ENCODE data around the gene RFX7. TPM values are rescaled to one million over a fixed set of nuclear protein-coding genes. Genes with fewer than 3 reads are reported as not detected.

Gene RFX7
- total and polyA plus RNA-seq, 2 of the 8 experiments (the other 6 are each of a cell fraction or from before 2014, with no cell fraction given), result 10.4 to 40.9 TPM

DNA sequence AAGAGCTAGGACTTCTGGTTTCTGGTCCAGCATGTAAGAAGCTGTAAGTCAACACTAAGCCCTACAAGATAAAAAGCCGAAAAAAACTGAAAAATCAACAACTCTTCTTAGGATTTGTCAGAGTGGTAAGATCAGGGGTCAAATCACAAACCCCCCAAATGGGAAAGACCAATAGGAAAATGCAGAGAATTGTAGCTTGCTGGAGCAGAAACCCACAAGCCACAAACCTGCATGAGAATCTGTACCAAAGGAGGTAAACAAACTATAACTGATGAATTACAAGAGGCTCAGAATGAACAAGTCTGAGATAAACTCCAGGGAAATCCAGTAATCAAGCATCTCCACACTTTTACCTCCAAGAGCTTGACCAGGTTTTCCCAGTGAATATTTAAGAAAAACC, 36.0 kb downstream of the RFX7 start:
- Histone ChIP-seq H3K23ac (ENCODE audit: insufficient read length) (no peak overlapping the region), H3K27ac (ENCODE audit: low read depth, low read length) (no peak overlapping the region), H4K5ac (ENCODE audit: insufficient read length, low read depth, low read length) (no peak overlapping the region), H3K4me1 (replicated peaks in 1 of 4; ENCODE audit: control insufficient read depth in 3 of 4, insufficient read depth in 4 of 4, low read length in 3 of 4) (peaks cover 0 to 11% (median 4%) of the 10 kb centered on the region in 4 experiments; a peak in 4 of 7 replicates), H3K9me3 (ENCODE audit: insufficient read depth in 2 of 2, low read depth in 1 of 2, low read length in 1 of 2) (no peaks in the 10 kb centered on the region), H3K79me2 (ENCODE audit: control insufficient read depth in 1 of 2, insufficient read depth in 2 of 2, low read length in 2 of 2) (peaks cover 8 to 100% of the 10 kb centered on the region in 2 experiments; a peak in 3 of 4 replicates), H3K36me3 (ENCODE audit: control insufficient read depth in 2 of 4, insufficient read depth in 4 of 4, low read length in 3 of 4) (no peaks in the 10 kb centered on the region), H3K4me3 (ENCODE audit: extremely low read depth in 1 of 4, insufficient read depth in 2 of 4, low read depth in 3 of 4, low read length in 4 of 4) (no peak overlapping the region), H2AFZ (ENCODE audit: low read length) (no peak overlapping the region), H3K18ac (ENCODE audit: extremely low read depth, low read length) (no peak overlapping the region), H3K4ac (replicated peaks; ENCODE audit: insufficient read length, low read depth, low read length) (no peak overlapping the region), H4K91ac (replicated peaks; ENCODE audit: insufficient read length, low read length) (no peak overlapping the region), H2AK5ac (ENCODE audit: low read depth, low read length) (no peak overlapping the region), H2BK12ac (ENCODE audit: low read depth, low read length) (no peak overlapping the region), H2BK20ac (ENCODE audit: low read length) (no peak overlapping the region), H4K8ac (ENCODE audit: extremely low read depth, insufficient read depth, low read length) (no peak overlapping the region), H3K27me3 (replicated peaks in 1 of 4; ENCODE audit: control insufficient read depth in 3 of 4, extremely low read depth in 1 of 4, insufficient read depth in 3 of 4, low read length in 3 of 4) (no peaks in the 10 kb centered on the region), H4K20me1 (replicated peaks in 1 of 2; ENCODE audit: control insufficient read depth in 1 of 2, insufficient read depth in 2 of 2, low read length in 2 of 2) (peaks cover 0 to 3% of the 10 kb centered on the region in 2 experiments), H3K4me2 (ENCODE audit: insufficient read depth in 1 of 2, low read depth in 2 of 2, low read length in 2 of 2) (no peak overlapping the region), H2BK5ac (ENCODE audit: low read depth, low read length) (no peak overlapping the region), H2BK15ac (ENCODE audit: low read length) (no peak overlapping the region), H3K9ac (replicated peaks in 1 of 4; ENCODE audit: extremely low read depth in 1 of 4, low read depth in 3 of 4, low read length in 3 of 4) (no peak overlapping the region), H3K23me2 (ENCODE audit: low read depth, low read length) (no peaks in the 10 kb centered on the region), H3K14ac (ENCODE audit: insufficient read length) (no peak overlapping the region), H3K79me1 (ENCODE audit: low read depth, low read length) (no peaks in the 10 kb centered on the region; the same call in 1 of the 2 replicates), H2BK120ac (replicated peaks; ENCODE audit: low read depth, low read length) (no peak overlapping the region), H3K56ac (replicated peaks; ENCODE audit: insufficient read length, low read depth, low read length) (no peak overlapping the region)
- POLR2A ChIA-PET (ENCODE audit: partially characterized antibody), result no interaction called here
- DNase-seq (ENCODE audit: low read depth in 1 of 2, low spot score in 2 of 2) (no peak), FAIRE-seq (no peak)
- CTCF ChIA-PET (ENCODE audit: partially characterized antibody), result no interaction called here
- WGBS, 2 experiments (ENCODE audit: extremely low coverage in 1 of 2, insufficient coverage in 1 of 2, insufficient read length in 1 of 2, insufficient replicate concordance in 2 of 2, low coverage in 1 of 2, low lambda C conversion rate in 2 of 2, missing lambda C conversion rate in 1 of 2), result 94% methylated on average over 1 of the region's 1 CpG; no CpG with 5 or more reads in 1 of the 2 experiments
- TF ChIP-seq CREB1 (IDR thresholded peaks at IDR 0.05) (no peak), TAF1 (IDR thresholded peaks at IDR 0.05; ENCODE audit: low read depth, low read length) (no peak), HDAC6 (IDR thresholded peaks at IDR 0.05; ENCODE audit: low read depth, low read length) (no peak), TBP (IDR thresholded peaks at IDR 0.05; ENCODE audit: low read depth, low read length) (no peak), RFX5 (IDR thresholded peaks at IDR 0.05; ENCODE audit: borderline replicate concordance, low read depth, low read length) (no peak), KDM1A (IDR thresholded peaks at IDR 0.05; ENCODE audit: borderline replicate concordance, low read length) (no peak), RXRA (IDR thresholded peaks at IDR 0.05; ENCODE audit: insufficient read depth, low read depth, low read length) (no peak), CHD1 (IDR thresholded peaks at IDR 0.05; ENCODE audit: low read depth, low read length) (no peak), CEBPB (IDR thresholded peaks at IDR 0.05; ENCODE audit: low read depth, low read length) (no peak), JUND (IDR thresholded peaks at IDR 0.05; ENCODE audit: low read length) (no peak), SP2 (IDR thresholded peaks at IDR 0.05; ENCODE audit: low read length) (no peak), SP1 (IDR thresholded peaks at IDR 0.05; ENCODE audit: low read depth, low read length) (no peak), TEAD4 (IDR thresholded peaks at IDR 0.05; ENCODE audit: low read depth, low read length) (no peak)
- TF ChIP-seq, protein P1, sequence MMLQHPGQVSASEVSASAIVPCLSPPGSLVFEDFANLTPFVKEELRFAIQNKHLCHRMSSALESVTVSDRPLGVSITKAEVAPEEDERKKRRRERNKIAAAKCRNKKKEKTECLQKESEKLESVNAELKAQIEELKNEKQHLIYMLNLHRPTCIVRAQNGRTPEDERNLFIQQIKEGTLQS (IDR thresholded peaks at IDR 0.05; ENCODE audit: insufficient read depth, low read depth, low read length), result no peak
- TF ChIP-seq, protein P2, sequence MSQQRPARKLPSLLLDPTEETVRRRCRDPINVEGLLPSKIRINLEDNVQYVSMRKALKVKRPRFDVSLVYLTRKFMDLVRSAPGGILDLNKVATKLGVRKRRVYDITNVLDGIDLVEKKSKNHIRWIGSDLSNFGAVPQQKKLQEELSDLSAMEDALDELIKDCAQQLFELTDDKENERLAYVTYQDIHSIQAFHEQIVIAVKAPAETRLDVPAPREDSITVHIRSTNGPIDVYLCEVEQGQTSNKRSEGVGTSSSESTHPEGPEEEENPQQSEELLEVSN (IDR thresholded peaks at IDR 0.05), result no peak

All from H1 (cell line).